Kidney epithelial cell (primary cell): ENCODE data around the gene DNAJC18. TPM values are rescaled to one million over a fixed set of nuclear protein-coding genes. Genes with fewer than 3 reads are reported as not detected.
A peak's percentile ranks its signal among the peaks of the same experiment; 100 is the strongest.

Source experiments
- DNase-seq: peaks from one replicate; pipeline ENCODE4 v3.0.0-alpha.2; 2010; ENCODE audit warnings: low read depth
- H3K27me3 ChIP-seq: 2 replicates; pipeline ENCODE4 v1.6.0; 2011; ENCODE audit warnings: low read length; ENCODE audit not compliant: control insufficient read depth, insufficient read depth
- H3K36me3 ChIP-seq: 2 replicates; pipeline ENCODE4 v1.5.1; 2011; ENCODE audit warnings: low read length; ENCODE audit not compliant: control insufficient read depth, insufficient read depth
- H3K4me3 ChIP-seq: 2 replicates; pipeline ENCODE4 v1.5.1; 2011; ENCODE audit warnings: low read depth, mild to moderate bottlenecking, control low read depth, low read length
- CTCF ChIP-seq: IDR thresholded peaks from 2 replicates; pipeline ENCODE4 v1.5.1; 2011; ENCODE audit warnings: mild to moderate bottlenecking, moderate library complexity, low read length, control low read depth, inconsistent platforms; ENCODE audit not compliant: insufficient read depth, poor library complexity, severe bottlenecking
- total RNA-seq: library from RNA; depleted of rRNA; stranded (reverse); fragments of >200 nt; gene quantifications from 2 replicates; pipeline ENCODE4 v1.2.3, GENCODE V29; 2015

DNAJC18 gene
- total RNA-seq, 1 donor from 2014 or later, result 14.2 TPM

GRCh38 chr5:139393497-139394122 is 45.7 kb downstream of the DNAJC18 start:
- Histone ChIP-seq H3K36me3 (no peaks in the 10 kb centered on the region), H3K27me3 (peaks cover 20% of the 10 kb centered on the region), H3K4me3 (peak overlapping the region; percentile 38)
- no peak for TF ChIP-seq CTCF
- DNase-seq, result no peak

GRCh38 chr5:139392678-139393496 is 46.4 kb downstream of the DNAJC18 start:
- TF ChIP-seq CTCF, result peak; percentile 79
- H3K4me3 ChIP-seq, result peak overlapping the region; percentile 38
- no peak for DNase-seq
- H3K27me3 ChIP-seq, result peaks cover 20% of the 10 kb centered on the region
- no peaks in the 10 kb centered on the region for H3K36me3 ChIP-seq

- Histone ChIP-seq H3K4me3 (peak overlapping the region; percentile 38), H3K27me3 (peaks cover 20% of the 10 kb centered on the region), H3K36me3 (no peaks in the 10 kb centered on the region)
- TF ChIP-seq CTCF, result no peak
- DNase-seq, result no peak
Observed at GRCh38 chr5:139392324-139392677, 47.0 kb downstream of the DNAJC18 start.

GRCh38 chr5:139391570-139392323 is 47.6 kb downstream of the DNAJC18 start:
- H3K27me3 ChIP-seq, result peaks cover 20% of the 10 kb centered on the region
- no peak for DNase-seq
- no peak for TF ChIP-seq CTCF
- no peak overlapping the region for H3K4me3 ChIP-seq
- H3K36me3 ChIP-seq, result no peaks in the 10 kb centered on the region

- Histone ChIP-seq H3K36me3 (no peaks in the 10 kb centered on the region), H3K4me3 (no peak overlapping the region), H3K27me3 (peaks cover 20% of the 10 kb centered on the region)
- DNase-seq, result no peak
- TF ChIP-seq CTCF, result no peak
Observed at GRCh38 chr5:139390639-139391569, 48.4 kb downstream of the DNAJC18 start.
